GM21825 (cell line): ENCODE measurements around the gene CYP4X1.
"Not testable (repeated sequence)": the region's sequence is repeated elsewhere in the genome, so short reads cannot be mapped to it uniquely, and the experiment has no call there.

Experiments used
- ATAC-seq: cut with Tn5 transposase; IDR thresholded peaks from one replicate; pipeline ENCODE4 v1.9.1; 2021; ENCODE audit warnings: mild to moderate bottlenecking, moderate library complexity; ENCODE audit not compliant: unreplicated experiment

CYP4X1 gene, protein sequence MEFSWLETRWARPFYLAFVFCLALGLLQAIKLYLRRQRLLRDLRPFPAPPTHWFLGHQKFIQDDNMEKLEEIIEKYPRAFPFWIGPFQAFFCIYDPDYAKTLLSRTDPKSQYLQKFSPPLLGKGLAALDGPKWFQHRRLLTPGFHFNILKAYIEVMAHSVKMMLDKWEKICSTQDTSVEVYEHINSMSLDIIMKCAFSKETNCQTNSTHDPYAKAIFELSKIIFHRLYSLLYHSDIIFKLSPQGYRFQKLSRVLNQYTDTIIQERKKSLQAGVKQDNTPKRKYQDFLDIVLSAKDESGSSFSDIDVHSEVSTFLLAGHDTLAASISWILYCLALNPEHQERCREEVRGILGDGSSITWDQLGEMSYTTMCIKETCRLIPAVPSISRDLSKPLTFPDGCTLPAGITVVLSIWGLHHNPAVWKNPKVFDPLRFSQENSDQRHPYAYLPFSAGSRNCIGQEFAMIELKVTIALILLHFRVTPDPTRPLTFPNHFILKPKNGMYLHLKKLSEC

DNA sequence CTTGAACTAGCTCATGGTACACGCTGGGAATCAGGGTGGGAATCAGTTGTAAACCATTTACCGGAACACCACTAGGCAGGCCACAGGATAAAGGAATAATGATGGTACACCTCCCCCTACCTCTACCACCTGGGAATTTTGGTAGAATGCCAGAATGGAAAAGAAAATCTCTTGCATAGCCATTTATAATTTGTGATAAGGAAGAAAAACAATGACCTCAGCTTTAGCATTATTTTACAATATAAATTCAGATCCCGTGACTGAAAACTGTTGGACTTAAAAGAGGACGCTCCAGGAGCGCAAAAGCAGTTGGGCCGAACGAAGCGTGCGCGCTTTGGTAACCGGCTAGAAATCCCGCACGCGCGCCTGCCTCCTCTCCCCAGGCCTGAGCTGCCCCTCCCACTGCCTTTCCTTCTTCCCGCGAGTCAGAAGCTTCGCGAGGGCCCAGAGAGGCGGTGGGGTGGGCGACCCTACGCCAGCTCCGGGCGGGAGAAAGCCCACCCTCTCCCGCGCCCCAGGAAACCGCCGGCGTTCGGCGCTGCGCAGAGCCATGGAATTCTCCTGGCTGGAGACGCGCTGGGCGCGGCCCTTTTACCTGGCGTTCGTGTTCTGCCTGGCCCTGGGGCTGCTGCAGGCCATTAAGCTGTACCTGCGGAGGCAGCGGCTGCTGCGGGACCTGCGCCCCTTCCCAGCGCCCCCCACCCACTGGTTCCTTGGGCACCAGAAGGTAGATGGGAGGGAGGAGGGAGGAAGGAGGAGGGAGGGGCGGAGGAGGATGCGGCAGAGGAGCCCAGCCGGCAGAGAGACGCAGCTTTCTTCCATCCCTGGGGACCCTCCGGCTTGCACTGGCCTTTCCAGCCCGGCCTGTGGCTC lies at the start of gene CYP4X1:
CYP4X1 (plus strand) TSS at position 402 of the 873 bp plus-strand sequence; CDS start at position 551, 149 bp downstream.
- no peak for ATAC-seq

GRCh38 chr1:46983166-46983829 lies 40.2 kb upstream of the CYP4X1 start:
- no peak for ATAC-seq

- ATAC-seq, result no peak
These were observed 39.5 kb upstream of the CYP4X1 start for GRCh38 chr1:46983830-46984586.

DNA sequence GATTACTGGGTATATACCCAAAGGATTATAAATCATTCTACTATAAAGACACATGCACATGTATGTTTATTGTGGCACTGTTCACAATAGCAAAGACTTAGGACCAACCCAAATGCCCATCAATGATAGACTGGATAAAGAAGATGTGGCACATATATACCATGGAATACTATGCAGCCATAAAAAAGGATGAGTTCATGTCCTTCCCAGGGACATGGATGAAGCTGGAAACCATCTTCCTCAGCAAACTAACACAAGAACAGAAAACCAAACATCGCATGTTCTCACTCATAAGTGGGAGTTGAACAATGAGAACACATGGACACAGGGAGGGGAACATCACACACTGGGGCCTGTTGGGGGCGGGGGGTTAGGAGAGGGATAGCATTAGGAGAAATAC lies 32.9 kb upstream of the CYP4X1 start:
- not testable (repeated sequence) for ATAC-seq

- no peak for ATAC-seq
These were observed 32.2 kb upstream of the CYP4X1 start for GRCh38 chr1:46991083-46991923.

DNA sequence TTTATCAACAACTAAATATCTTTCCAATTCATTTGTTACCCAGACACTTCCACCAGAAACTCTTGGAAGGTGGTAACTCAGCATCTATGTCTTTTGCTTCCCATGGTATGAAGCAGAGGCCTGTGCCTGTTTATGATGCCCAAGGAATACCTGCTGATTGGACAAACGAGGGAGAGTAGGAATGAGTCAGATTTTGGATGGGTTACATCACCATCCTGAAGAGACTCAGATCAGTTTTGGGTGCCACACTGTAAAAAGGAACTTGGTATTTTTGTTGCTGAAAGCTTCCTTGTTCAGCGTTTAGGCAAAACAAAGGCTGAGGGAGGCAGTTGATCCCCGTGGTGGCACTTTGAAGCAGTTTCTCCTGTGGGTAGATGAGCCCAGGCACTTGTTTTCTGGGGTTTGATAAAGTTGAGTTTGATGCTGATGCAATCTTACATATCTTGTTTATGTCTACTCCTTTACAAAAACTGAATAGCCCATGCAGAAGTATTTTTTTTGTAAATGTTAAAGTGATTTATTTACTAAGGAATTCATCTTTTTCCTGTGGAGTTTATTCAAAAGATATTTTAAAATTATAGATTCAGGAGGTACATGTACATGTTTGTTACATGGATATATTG lies 26.7 kb upstream of the CYP4X1 start:
- no peak for ATAC-seq

GRCh38 chr1:47002211-47002610 lies 21.3 kb upstream of the CYP4X1 start:
- ATAC-seq, result no peak

DNA sequence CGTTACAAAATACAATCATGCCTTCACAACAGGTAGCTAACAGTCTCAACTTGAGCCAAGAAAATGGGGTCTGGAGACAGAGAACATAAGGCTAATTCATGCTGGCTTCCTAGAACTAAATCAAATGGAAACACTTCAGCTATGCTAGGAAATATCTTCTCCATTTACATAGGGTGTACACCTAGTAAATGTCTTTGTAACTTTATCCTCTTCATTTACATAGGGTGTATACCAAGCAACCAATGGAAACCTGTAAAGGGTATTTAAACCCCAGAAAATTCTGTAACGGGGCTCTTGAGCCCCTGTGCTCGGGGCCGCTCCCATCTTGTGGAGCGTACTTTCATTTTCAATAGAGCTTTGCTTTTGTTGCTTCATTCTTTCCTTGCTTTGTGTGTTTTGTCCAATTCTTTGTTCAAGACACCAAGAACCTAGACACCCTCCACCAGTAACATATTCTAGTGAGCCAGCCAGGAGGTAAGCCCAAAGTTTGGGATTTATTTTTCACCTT lies 19.5 kb upstream of the CYP4X1 start:
- no peak for ATAC-seq

DNA sequence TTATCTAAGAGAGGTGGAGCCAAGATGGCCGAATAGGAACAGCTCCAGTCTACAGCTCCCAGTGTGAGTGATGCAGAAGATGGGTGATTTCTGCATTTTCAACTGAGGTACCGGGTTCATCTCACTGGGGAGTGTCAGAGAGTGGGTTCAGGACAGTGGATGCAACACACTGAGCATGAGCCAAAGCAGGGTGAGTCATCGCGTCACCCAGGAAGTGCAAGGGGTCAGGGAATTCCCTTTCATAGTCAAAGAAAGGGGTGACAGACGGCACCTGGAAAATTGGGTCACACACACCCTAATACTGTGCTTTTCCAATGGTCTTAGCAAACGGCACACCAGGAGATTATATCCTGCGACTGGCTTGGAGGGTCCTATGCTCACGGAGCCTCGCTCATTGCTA lies 17.0 kb upstream of the CYP4X1 start:
- not testable (repeated sequence) for ATAC-seq

DNA sequence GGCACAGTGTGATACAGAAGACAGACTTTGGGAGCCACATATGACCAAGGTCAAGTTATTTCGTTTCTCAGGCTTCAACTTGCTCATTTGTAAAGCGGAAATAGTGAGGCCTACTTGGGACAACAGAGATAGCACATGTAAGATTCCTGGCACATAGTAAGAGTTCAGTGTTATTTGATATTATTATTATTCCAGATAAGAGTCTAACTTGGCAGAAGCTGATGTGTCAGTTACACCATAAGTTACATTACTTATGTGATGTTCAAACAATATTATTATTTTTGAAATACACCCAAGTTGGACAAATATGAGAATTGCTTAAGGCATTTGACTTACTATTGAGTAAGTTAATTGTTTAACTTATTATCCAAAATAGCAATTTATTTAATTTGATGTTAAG lies 10.2 kb upstream of the CYP4X1 start:
- ATAC-seq, result no peak

DNA sequence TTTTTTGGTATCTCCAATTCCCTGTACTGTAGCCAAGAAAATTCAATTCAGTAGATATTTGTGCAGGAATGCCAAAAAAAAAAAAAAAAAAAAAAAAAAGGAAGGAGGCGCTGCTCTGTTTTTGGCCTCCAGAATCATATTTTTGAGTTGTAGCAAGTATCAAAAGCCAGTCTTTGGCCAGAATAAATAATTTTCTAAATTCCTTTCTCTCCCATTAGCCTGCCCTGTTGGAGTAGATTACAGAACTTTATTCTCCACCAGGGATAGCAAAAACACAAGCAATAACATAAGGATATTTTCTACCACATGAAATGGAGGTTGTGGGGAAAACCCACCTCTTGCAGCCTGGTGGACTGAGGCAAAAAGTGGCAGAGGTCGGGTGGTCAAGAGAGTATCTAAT lies 2.4 kb upstream of the CYP4X1 start:
- no peak for ATAC-seq

GRCh38 chr1:47024141-47024801 lies 802 bp downstream of the CYP4X1 start:
- ATAC-seq, result no peak

- ATAC-seq, result no peak
These were observed 6.8 kb downstream of the CYP4X1 start for GRCh38 chr1:47030170-47030805.

GRCh38 chr1:47031059-47031458 lies 7.6 kb downstream of the CYP4X1 start:
- ATAC-seq, result no peak

DNA sequence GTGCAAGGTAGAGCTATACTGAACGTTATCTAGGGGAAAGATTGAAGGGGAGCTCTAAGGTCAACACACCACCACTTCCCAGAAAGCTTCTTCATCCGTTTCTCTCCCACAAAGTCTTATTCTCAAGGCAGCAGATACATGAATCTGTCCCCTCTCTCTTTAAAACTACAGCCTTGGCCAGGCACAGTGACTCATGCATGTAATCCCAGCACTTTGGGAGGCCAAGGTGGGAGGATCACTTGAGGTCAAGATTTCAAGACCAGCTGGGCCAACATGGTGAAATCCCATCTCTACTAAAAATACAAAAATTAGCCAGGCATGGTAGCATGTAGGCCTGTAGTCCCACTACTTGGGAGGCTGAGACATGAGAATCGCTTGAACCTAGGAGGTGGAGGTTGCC lies 8.1 kb downstream of the CYP4X1 start:
- ATAC-seq, result no peak

GRCh38 chr1:47036764-47037163 lies 13.3 kb downstream of the CYP4X1 start:
- ATAC-seq, result no peak

DNA sequence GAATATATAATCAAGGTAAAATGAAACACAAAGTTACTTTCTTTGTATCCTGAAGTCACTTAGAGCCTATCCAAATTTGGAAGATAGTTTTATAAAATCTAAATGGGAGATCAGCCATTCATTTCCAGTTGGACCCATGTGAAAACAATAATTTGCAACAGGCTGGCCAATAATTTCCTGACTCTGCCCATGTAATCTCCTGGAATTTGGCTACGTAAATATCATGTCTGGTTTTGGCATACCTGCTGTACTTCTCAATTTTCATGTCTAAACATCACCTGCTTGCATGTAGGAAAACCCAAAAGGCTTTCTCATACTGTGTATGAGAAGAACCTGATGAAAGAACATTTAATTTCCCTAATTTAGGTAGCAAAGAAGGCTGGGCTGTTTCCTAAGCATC lies 35.9 kb downstream of the CYP4X1 start:
- ATAC-seq, result no peak

GRCh38 chr1:47067097-47067594 lies 43.7 kb downstream of the CYP4X1 start, which contains the start of gene CYP4Z1:
TSS of gene CYP4Z1 (plus strand) at chr1:47067231. CDS start at chr1:47067491, 260 bp downstream.
- ATAC-seq, result no peak
